Peyer's patch (tissue), 4 donors: ENCODE data around the gene IGSF11. TPM values are rescaled to one million over a fixed set of nuclear protein-coding genes. Genes with fewer than 3 reads are reported as not detected.
"Not testable (repeated sequence)": the region's sequence is repeated elsewhere in the genome, so short reads cannot be mapped to it uniquely, and the experiment has no call there.

ENCODE experiments used
- DNase-seq, 3 donors: peaks; one replicate each; pipeline ENCODE4 v3.0.0-alpha.2; 2017 to 2019
- H3K27ac ChIP-seq, 4 donors: fragments of 200-600 bp; sonication (generic); one replicate each; pipeline ENCODE4 v1.5.1; 2016 to 2019
- H3K27me3 ChIP-seq, 2 donors: fragments of 200-600 bp; sonication (generic); one replicate each; pipeline ENCODE4 v1.5.1; 2019
- H3K36me3 ChIP-seq, 3 donors: fragments of 200-600 bp; sonication (generic); one replicate each; pipeline ENCODE4 v1.5.1; 2016 to 2019
- H3K4me1 ChIP-seq, 4 donors: fragments of 200-600 bp; sonication (generic); one replicate each; pipeline ENCODE4 v1.5.1; 2016 to 2019
- H3K4me3 ChIP-seq, 4 donors: fragments of 200-600 bp; sonication (generic); 1 replicate in 3 of 4; 2 replicates in 1 of 4; pipeline ENCODE4 v1.5.1; 2016 to 2019; ENCODE audit warnings: mild to moderate bottlenecking in 1 of 4
- H3K9me3 ChIP-seq, 4 donors: fragments of 200-600 bp; sonication (generic); one replicate each; pipeline ENCODE4 v1.5.1; 2016 to 2019; ENCODE audit warnings: mild to moderate bottlenecking in 1 of 4
- POLR2A ChIP-seq, 2 donors: fragments of 450-650 bp; IDR thresholded peaks; one replicate each; pipeline ENCODE4 v1.5.1; 2017; ENCODE audit warnings: antibody characterized with exemption in 2 of 2, mild to moderate bottlenecking in 2 of 2, moderate library complexity in 2 of 2
- total RNA-seq, 4 donors: library from RNA; depleted of rRNA; stranded (reverse); fragments of >200 nt; gene quantifications; one replicate each; pipeline ENCODE4 v1.1.0, GENCODE V29; 2016
- TF ChIP-seq, protein P1 (sequence below), 6 experiments: fragments of 450-650 bp in 4 of 6; fragments of 200-600 bp in 2 of 6; sonication (generic) in 1 of 6; IDR thresholded peaks; one replicate each; pipeline ENCODE4 v1.5.1; 2017 to 2019; ENCODE audit warnings: antibody characterized with exemption in 6 of 6, mild to moderate bottlenecking in 3 of 6, moderate library complexity in 1 of 6

Gene IGSF11
- total RNA-seq, 4 donors from 2014 or later = 0.67 to 3.0 TPM; not detected in 2

DNA sequence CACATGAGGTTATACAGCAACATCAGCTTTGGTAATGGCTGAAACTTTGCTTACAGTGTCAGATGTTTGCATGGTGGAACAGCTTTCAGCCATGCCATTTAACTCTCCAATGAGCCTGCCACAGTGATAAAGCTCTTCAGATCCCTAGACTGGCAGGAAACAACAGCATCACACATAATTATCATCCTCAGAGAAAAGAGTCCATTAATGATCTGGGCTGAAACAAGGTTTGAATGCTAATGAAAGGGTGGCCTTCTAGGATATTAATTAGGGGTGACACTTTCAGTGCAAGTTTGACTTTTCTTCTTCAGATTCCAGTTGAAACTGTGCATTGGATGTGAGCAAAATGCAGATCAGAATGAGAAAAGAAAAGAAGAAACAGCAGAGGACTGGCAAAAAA is 166.6 kb downstream of the IGSF11 start:
- H3K27me3 ChIP-seq = no peaks in the 10 kb centered on the region
- H3K36me3 ChIP-seq = no peaks in the 10 kb centered on the region
- no peak overlapping the region for H3K27ac ChIP-seq
- peaks cover 0 to 3% (median 0%) of the 10 kb centered on the region in 4 donors for H3K9me3 ChIP-seq
- no peak for DNase-seq
- no peak overlapping the region for H3K4me3 ChIP-seq
- no peaks in the 10 kb centered on the region for H3K4me1 ChIP-seq
- TF ChIP-seq, protein P1, sequence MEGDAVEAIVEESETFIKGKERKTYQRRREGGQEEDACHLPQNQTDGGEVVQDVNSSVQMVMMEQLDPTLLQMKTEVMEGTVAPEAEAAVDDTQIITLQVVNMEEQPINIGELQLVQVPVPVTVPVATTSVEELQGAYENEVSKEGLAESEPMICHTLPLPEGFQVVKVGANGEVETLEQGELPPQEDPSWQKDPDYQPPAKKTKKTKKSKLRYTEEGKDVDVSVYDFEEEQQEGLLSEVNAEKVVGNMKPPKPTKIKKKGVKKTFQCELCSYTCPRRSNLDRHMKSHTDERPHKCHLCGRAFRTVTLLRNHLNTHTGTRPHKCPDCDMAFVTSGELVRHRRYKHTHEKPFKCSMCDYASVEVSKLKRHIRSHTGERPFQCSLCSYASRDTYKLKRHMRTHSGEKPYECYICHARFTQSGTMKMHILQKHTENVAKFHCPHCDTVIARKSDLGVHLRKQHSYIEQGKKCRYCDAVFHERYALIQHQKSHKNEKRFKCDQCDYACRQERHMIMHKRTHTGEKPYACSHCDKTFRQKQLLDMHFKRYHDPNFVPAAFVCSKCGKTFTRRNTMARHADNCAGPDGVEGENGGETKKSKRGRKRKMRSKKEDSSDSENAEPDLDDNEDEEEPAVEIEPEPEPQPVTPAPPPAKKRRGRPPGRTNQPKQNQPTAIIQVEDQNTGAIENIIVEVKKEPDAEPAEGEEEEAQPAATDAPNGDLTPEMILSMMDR (IDR thresholded peaks at IDR 0.05) = no peak
- TF ChIP-seq POLR2A (IDR thresholded peaks at IDR 0.05) = no peak

DNA sequence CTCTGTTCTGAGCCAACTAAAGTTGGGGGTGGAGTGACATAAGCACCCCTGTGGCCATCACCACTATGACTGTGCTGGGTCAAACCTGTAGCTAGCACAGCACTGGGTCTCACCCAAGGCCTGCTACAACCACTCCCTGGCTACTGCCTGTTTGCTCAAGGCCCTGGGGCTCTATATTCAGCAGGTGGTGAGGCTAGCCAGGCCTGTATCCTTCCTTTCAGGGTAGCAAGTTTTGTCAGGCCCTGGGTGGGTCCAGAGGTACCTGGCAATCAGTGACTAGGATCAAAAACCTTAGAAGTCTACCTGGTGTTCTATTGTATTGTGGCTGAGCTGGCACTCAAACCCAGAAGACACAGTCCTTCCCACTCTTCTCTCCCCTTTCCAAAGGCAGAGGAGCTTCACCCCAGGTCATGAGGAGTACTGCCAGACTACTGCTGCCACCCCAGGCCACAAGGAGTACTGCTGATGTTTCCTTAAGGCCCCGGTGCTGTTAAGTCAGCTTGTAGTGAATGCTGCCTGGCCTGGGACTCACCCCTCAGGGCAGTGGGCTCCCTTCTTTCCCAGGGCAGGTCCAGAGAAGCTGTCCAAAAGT is 170.8 kb downstream of the IGSF11 start:
- Histone ChIP-seq H3K9me3 (no peaks in the 10 kb centered on the region), H3K27ac (no peak overlapping the region), H3K36me3 (no peaks in the 10 kb centered on the region), H3K27me3 (no peaks in the 10 kb centered on the region), H3K4me3 (no peak overlapping the region), H3K4me1 (no peaks in the 10 kb centered on the region)
- TF ChIP-seq, protein P1 (IDR thresholded peaks at IDR 0.05) = no peak
- no peak for TF ChIP-seq POLR2A (IDR thresholded peaks at IDR 0.05)
- no peak for DNase-seq

DNA sequence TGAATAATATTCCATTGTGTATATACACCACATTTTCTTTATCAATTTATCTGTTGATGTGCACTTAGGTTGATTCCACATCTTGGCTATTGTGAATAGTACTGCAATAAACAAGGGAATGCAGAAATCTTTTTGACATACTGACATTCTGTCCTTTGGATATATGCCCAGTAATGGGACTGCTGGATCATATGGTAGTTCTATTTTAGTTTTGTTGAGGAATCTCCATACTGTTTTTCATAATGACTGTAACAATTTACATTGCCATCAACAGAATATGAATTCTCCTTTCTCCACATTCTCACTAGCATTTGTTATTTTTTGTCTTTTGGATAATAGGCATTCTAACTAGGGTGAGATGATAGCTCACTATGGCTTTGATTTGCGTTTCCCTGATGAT is 174.7 kb downstream of the IGSF11 start:
- no peaks in the 10 kb centered on the region for H3K4me1 ChIP-seq
- no peak overlapping the region for H3K4me3 ChIP-seq
- TF ChIP-seq POLR2A (IDR thresholded peaks at IDR 0.05) = no peak
- TF ChIP-seq, protein P1 (IDR thresholded peaks at IDR 0.05) = no peak
- H3K9me3 ChIP-seq = peaks cover 0 to 4% (median 0%) of the 10 kb centered on the region in 4 donors
- H3K27me3 ChIP-seq = no peaks in the 10 kb centered on the region
- H3K36me3 ChIP-seq = no peaks in the 10 kb centered on the region
- no peak overlapping the region for H3K27ac ChIP-seq
- no peak for DNase-seq

DNA sequence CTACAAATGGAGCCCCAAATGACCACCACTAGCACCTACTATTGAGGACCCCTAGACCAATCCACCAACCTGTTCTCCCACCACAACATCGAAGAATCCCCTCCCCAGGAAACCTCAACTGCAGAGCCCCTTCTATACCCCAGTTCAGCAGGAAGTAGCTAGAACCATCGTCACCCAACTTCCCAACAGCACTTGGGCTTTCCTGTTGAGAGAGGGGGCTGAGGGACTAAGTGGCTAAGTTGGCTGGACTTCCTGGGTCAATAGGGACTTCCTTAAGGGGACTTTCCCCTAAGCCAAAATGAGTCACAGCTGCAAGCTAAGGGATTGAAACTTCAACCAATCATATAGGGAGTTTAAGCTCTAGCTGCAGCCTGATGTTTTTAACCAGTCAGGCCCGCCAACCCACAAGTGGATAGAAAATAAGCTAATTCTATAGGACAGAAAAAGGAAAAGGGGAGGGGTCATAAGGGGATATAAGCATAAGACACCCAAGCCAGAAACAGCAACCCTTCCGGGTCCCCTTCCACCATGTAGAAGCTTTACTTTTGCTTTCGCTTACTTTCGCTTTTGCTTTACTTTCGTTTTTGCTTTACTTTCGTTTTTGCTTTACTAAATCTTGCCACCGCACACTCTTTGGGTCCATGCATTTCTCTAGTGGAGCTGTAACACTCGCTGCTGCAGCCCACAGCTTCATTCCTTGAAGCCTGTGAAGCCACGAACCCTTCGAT is 183.0 kb downstream of the IGSF11 start:
- H3K36me3 ChIP-seq, H3K9me3 ChIP-seq: not testable (repeated sequence)

DNA sequence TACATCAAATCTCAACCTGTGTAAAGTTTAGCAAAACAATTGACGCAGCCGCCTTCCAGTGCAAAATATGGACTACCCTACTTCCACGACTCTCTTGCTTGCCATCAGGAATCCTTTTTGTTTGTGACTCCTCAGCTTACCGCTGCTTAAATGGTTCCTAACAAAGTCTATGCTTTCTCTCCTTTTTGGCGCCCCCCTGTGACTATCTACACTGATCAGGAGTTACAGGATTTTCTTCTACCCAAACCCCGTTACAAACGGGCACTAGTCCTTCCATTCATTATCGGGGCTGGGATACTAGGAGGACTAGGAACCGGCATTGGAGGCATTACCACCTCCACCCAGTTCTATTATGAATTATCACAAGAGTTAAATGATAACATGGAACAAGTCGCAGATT is 184.0 kb downstream of the IGSF11 start:
- Histone ChIP-seq H3K36me3 (no peaks in the 10 kb centered on the region), H3K9me3 (no peaks in the 10 kb centered on the region), H3K4me1 (no peaks in the 10 kb centered on the region), H3K27ac (no peak overlapping the region), H3K27me3 (no peaks in the 10 kb centered on the region), H3K4me3 (no peak overlapping the region)
- TF ChIP-seq POLR2A (IDR thresholded peaks at IDR 0.05) = no peak
- TF ChIP-seq, protein P1 (IDR thresholded peaks at IDR 0.05) = no peak
- DNase-seq = no peak

More for the DNA sequence above, 183.0 kb downstream of the IGSF11 start:
- H3K4me1 ChIP-seq, H3K27me3 ChIP-seq, DNase-seq, H3K27ac ChIP-seq: not testable (repeated sequence)
- peak overlapping the region in 1 of 4 donors; percentile 15 for H3K4me3 ChIP-seq

Other genes starting within 250 kb of the IGSF11 start
- gene TEX55, start 111.3 kb upstream of the IGSF11 start, total RNA-seq = not detected
- not detected for gene UPK1B, start 138.8 kb upstream of the IGSF11 start, total RNA-seq
- 10 to 100 TPM; 10.7 to 59.9 (median 47.9) TPM for gene B4GALT4, start 206.0 kb upstream of the IGSF11 start, total RNA-seq